Femur (tissue), 1 donor: ENCODE data around the gene FBLN2.
A peak's percentile ranks its signal among the peaks of the same experiment; 100 is the strongest.
"Not testable (repeated sequence)": the region's sequence is repeated elsewhere in the genome, so short reads cannot be mapped to it uniquely, and the experiment has no call there.

Source experiments
- DNase-seq: peaks from one replicate; pipeline ENCODE4 v3.0.0-alpha.2; 2017

Gene FBLN2

GRCh38 chr3:13548696-13549622 is at the start of gene FBLN2:
TSS of gene FBLN2 (plus strand) at chr3:13549125. CDS start at chr3:13570356, 21,231 bp downstream.
- peak; percentile 70 for DNase-seq

GRCh38 chr3:13499246-13499645 is 49.7 kb upstream of the FBLN2 start:
- DNase-seq = not testable (repeated sequence)

- DNase-seq = no peak
These were observed 48.6 kb upstream of the FBLN2 start for GRCh38 chr3:13500133-13500885.

DNA sequence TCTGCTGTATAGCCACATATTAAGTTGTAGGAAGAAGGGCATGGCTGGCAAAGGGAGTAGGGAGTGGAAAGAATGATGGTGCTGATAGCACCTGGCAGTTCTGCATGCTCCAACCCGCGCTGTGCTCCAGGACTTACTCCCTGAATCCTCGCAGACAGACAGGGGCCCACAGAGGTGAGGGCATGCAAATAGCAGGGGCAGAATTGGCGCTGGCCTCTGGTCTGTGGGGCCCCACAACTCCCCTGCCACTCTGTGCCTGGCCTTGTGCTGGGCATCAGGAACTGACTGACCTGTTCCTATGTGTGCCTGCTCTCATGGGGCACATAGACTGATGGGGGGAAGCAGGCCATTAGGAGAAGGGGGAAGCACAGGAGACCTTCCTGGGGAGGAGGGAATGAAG is 47.9 kb upstream of the FBLN2 start:
- no peak for DNase-seq

GRCh38 chr3:13501521-13501920 is 47.4 kb upstream of the FBLN2 start:
- DNase-seq = no peak

- no peak for DNase-seq
These were observed 46.8 kb upstream of the FBLN2 start for GRCh38 chr3:13501958-13502790.

DNA sequence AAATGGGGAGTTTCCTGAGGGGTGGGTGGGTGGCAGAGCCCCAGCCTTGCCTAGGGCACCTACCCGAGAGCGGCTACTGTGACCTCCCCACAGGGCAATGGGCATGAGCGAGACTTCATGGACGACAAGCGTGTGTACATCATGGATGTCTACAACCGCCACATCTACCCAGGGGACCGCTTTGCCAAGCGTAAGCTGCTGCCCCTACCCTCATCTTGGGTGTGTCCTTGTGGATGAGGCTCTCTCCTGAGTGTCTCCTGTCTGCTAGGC is 46.2 kb upstream of the FBLN2 start:
- no peak for DNase-seq

DNA sequence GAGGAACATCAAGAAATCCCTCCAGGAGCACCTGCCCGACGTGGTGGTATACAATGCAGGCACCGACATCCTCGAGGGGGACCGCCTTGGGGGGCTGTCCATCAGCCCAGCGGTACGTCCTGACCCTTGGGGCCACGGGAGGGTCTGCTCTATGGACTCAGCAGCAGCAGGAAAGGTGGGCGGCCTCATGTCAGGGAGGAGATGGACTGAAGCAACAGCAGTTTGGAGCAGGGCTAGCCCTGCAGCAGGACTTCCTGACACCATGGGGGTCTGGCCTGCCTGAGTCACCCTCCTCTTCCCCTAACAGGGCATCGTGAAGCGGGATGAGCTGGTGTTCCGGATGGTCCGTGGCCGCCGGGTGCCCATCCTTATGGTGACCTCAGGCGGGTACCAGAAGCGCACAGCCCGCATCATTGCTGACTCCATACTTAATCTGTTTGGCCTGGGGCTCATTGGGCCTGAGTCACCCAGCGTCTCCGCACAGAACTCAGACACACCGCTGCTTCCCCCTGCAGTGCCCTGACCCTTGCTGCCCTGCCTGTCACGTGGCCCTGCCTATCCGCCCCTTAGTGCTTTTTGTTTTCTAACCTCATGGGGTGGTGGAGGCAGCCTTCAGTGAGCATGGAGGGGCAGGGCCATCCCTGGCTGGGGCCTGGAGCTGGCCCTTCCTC is 44.6 kb upstream of the FBLN2 start:
- DNase-seq = no peak

GRCh38 chr3:13505147-13506130 is 43.5 kb upstream of the FBLN2 start:
- no peak for DNase-seq

DNA sequence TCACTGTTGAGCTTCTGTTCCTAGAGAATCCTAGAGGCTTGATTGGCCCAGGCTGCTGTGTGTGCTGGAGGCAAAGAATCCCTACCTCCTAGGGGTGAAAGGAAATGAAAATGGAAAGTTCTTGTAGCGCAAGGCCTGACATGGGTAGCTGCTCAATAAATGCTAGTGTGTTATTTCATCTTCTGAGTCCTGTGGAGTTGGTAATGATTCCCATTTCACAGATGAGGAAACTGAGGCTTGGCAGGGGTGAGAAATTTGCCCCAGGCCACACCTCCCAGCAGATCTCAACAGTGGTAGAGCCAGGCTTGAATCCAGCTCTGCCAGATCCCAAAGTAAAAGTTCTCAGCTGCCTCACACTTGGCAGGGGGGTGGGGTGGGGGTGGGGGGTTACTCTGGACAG is 42.7 kb upstream of the FBLN2 start:
- no peak for DNase-seq

GRCh38 chr3:13506680-13507079 is 42.2 kb upstream of the FBLN2 start:
- no peak for DNase-seq

DNA sequence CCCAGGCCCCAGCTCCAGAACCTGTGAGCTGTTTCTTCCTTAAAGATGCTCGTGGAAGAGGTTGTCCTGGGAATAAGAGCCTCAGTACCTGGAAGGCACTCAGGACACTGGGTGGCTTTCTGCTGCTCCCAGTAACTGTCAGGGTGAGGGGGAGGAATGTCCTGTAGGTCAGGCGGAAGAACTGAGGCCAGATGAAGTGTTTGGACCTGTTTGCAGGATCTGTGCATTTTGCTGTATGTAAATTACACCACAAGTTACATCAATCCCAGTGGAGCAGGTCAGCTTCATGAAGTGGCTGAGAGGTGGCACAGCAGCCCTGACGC is 41.7 kb upstream of the FBLN2 start:
- DNase-seq = no peak

DNA sequence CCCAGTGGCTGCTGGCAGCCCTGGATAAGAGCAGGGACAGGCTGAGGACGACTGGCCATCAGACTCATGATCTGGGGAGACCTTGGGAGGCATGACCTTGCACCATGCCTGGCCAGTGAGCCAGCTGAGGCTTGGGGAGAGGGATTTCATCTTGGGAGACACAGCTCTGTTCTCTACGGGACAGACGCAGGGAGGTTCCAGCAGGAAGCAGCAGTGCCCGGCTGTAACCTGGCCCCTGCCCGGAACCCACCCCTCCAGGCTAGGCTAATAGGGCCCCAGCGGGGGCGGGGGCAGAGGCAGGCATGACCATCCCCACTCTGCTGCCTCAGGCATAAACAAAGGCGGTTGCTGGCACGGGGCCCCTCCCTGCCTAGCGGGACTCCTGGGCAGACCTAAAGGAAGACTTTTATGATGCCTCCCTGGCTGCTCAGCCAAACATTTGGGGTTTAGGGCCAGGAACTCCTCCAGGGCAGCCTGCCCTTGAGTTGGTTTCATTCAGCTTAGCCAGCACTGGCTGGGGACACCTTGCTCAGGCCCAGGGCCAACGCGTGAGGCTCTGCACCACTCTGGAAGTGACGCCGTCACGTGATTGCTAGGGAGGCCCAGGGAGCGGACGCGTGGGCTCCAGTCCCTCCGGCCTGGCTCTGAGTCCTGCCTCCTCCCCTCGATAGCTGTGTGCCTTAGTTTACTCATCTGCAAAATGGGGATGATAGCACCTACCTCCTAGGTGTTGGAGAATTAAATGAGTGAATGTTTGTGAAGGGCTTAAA is 41.2 kb upstream of the FBLN2 start:
- DNase-seq = peak; percentile 73

- DNase-seq = no peak
These were observed 40.4 kb upstream of the FBLN2 start for GRCh38 chr3:13508496-13508895.

DNA sequence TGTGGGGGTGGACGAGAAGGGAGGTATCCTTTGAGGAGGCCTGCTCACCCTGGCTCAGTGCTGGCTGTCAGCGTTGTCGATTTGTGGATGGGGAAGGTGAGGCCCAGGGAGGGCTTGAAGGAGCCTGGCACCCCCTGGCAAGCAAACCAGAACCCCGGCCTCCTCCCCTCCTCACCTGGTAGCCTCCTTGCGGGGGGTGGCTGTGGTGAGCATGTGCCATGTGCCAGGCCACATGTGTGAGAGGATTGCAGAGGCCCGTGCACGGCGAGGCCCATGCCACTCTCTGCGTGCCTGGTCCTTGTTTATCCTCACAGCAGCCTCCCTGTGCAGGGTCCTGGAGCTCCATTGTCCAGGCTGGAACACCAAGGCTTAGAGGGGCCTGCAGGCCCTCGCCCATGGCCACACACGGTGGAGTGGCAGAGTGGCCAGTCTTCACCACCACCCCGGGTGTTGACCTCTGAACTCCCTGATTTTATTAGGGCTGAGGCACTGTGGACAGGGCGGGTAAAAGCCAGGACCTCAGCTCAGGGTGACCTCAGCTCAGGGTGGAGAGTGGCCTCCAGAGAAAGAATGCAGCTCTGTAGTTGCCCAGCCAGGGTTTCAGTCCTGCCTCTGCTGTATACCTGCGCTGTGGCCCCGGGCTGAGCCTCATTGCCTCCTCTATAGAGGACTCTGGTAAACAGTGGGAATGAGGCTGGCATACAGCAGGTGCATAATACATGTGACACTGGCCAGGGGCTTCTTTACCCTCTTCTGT is 39.7 kb upstream of the FBLN2 start:
- DNase-seq = peak; percentile 18

DNA sequence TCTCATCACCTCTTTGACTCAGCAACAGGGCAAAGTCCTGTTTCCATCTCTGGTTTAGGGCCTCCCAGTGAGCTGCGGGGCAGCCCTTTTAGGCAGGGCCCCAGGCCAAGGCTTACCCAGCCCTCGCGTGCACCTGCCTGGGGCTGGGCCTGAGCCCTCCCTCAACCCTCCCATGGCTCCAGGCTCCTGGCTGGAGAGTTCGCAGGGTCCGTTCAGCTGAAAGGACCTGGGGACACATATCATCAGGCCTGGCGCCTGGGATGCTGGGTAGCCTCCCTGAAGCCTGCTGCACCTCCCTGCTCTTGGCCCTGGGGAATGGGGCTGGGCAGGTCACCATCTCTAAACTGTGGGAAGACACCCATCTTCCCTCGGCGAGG is 39.1 kb upstream of the FBLN2 start:
- DNase-seq = no peak

GRCh38 chr3:13512451-13512850 is 36.5 kb upstream of the FBLN2 start:
- DNase-seq = no peak

GRCh38 chr3:13513051-13513912 is 35.6 kb upstream of the FBLN2 start:
- peak; percentile 67 for DNase-seq

- no peak for DNase-seq
These were observed 34.9 kb upstream of the FBLN2 start for GRCh38 chr3:13513913-13514517.
